GM12864 (cell line): ENCODE measurements around the gene PRKAG2.

ENCODE experiments used
- DNase-seq: peaks from one replicate; pipeline ENCODE4 v3.0.0-alpha.2; 2011; ENCODE audit warnings: low read depth
- H3K4me3 ChIP-seq: 2 replicates; pipeline ENCODE4 v1.5.1; 2011; ENCODE audit warnings: mild to moderate bottlenecking, low read depth, low read length, control low read depth
- CTCF ChIP-seq: IDR thresholded peaks from 2 replicates; pipeline ENCODE4 v1.5.1; 2011; ENCODE audit warnings: low read depth, mild to moderate bottlenecking, moderate library complexity, low read length, control low read depth, inconsistent platforms; ENCODE audit errors: missing control alignments

Gene PRKAG2

GRCh38 chr7:151876899-151877777 lies at the start of gene PRKAG2:
Gene PRKAG2, minus strand, starts transcription at chr7:151877115. Its CDS starts 495 bp downstream, at chr7:151876620.
- no peak for TF ChIP-seq CTCF
- no peak for DNase-seq
- peak within 1 kb of the TSS; percentile 52 for H3K4me3 ChIP-seq

GRCh38 chr7:151926336-151926712 lies 49.4 kb upstream of the PRKAG2 start:
- no peak for TF ChIP-seq CTCF
- DNase-seq = no peak
- H3K4me3 ChIP-seq = no peak overlapping the region

GRCh38 chr7:151925446-151926335 lies 48.8 kb upstream of the PRKAG2 start:
- DNase-seq = no peak
- TF ChIP-seq CTCF = no peak
- no peak overlapping the region for H3K4me3 ChIP-seq

GRCh38 chr7:151924508-151924907 lies 47.6 kb upstream of the PRKAG2 start:
- DNase-seq = no peak
- no peak for TF ChIP-seq CTCF
- H3K4me3 ChIP-seq = no peak overlapping the region

GRCh38 chr7:151924001-151924400 lies 47.1 kb upstream of the PRKAG2 start:
- no peak for TF ChIP-seq CTCF
- DNase-seq = no peak
- no peak overlapping the region for H3K4me3 ChIP-seq

- DNase-seq = no peak
- no peak for TF ChIP-seq CTCF
- H3K4me3 ChIP-seq = no peak overlapping the region
These were observed 46.4 kb upstream of the PRKAG2 start for GRCh38 chr7:151923097-151923876.
